ENCODE results near the gene FCRL6. TPM values are rescaled to one million over a fixed set of nuclear protein-coding genes. Genes with fewer than 3 reads are reported as not detected.

Gene FCRL6
- total RNA-seq, 1 experiment from 2014 or later, result not detected

- no peak for DNase-seq (ENCODE audit: low read depth)
These were observed 59.9 kb downstream of the FCRL6 start for GRCh38 chr1:159862031-159862430.

DNA sequence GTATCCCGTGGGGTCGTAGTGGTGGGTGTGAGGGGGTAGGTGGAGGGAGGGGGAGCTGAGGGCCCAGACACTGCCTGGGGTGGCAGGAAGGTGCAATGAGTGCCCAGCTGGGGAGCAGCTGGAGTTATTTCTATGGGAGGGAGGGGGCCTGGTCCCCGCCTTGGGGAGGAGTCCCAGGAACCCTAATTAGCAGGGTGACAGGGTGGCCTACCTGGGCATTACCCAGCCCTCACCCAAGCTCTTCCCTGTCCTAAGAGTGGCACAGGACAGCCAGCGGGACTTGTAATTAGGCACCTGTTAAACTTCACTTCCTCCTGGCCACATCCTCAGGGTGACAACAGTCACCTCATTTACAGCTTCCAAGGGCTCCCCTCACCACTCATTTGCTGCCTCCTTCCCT, 60.4 kb downstream of the FCRL6 start, which contains the start of gene VSIG8:
Gene VSIG8 (minus strand): TSS at position 101 of the 400 bp plus-strand sequence. CDS start 136 bp downstream, outside the sequence.
- no peak for DNase-seq (ENCODE audit: low read depth)

DNA sequence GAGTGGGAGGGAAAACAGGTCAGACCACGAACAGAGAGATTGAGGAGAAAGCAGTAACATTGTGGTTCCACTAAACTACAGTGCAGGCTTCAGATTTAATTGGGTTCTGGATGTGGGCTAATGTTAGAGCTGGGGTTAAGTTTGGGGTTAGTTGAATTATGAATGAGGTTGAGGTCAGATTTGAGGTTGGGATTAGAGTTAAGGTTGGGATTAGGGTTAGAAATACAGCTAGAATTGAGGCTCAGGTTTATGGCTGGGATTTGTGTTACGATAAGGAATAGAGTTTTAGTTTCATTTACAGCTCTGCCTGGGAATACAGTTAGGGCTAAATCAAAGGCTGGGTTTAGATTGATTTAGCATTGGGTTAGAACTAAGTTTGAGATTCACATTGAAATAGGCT, 62.1 kb downstream of the FCRL6 start:
- DNase-seq (ENCODE audit: low read depth), result no peak

Other genes with a start within 250 kb of the FCRL6 start
- gene APCS, start 214.5 kb upstream of the FCRL6 start, total RNA-seq (2014; rRNA removed; shearing (Covaris generic)), result not detected in 2 replicates
- not detected in 2 replicates for gene CRP, start 87.8 kb upstream of the FCRL6 start, total RNA-seq (2014; rRNA removed; shearing (Covaris generic))
- 25.6 and 37.0 TPM in 2 replicates for gene DUSP23, start 21.4 kb upstream of the FCRL6 start, total RNA-seq (2014; rRNA removed; shearing (Covaris generic))
- 0.05 and 0.25 TPM in 2 replicates for gene SLAMF8, start 24.5 kb downstream of the FCRL6 start, total RNA-seq (2014; rRNA removed; shearing (Covaris generic))
- not detected in 2 replicates for gene VSIG8, start 60.3 kb downstream of the FCRL6 start, total RNA-seq (2014; rRNA removed; shearing (Covaris generic))
- 0.20 and 1.0 TPM in 2 replicates for gene CFAP45, start 97.8 kb downstream of the FCRL6 start, total RNA-seq (2014; rRNA removed; shearing (Covaris generic))
- gene TAGLN2, start 123.1 kb downstream of the FCRL6 start, total RNA-seq (2014; rRNA removed; shearing (Covaris generic)), result 491 and 526 TPM in 2 replicates
- 0.25 and 0.32 TPM in 2 replicates for gene IGSF9, start 143.3 kb downstream of the FCRL6 start, total RNA-seq (2014; rRNA removed; shearing (Covaris generic))
- not detected in 2 replicates for gene SLAMF9, start 151.9 kb downstream of the FCRL6 start, total RNA-seq (2014; rRNA removed; shearing (Covaris generic))
- 3.4 and 4.0 TPM in 2 replicates for gene PIGM, start 229.6 kb downstream of the FCRL6 start, total RNA-seq (2014; rRNA removed; shearing (Covaris generic))